ENCODE results near the gene MIOX.

The MIOX gene
- 0 to 0.19 (median 0.17) reads per million in 3 donors for total RNA-seq

- no peak for DNase-seq
- peaks cover 14% of the 10 kb centered on the region for H3K4me1 ChIP-seq (ENCODE audit: control insufficient read depth, insufficient read depth, low read length, poor library complexity, severe bottlenecking)
- H3K36me3 ChIP-seq (ENCODE audit: control insufficient read depth, insufficient read depth, low read length) = no peaks in the 10 kb centered on the region
- H3K9me3 ChIP-seq (ENCODE audit: control insufficient read depth, low read length) = no peaks in the 10 kb centered on the region
- no peak within 1 kb of the TSS for H3K4me3 ChIP-seq (ENCODE audit: insufficient read depth, low read depth, low read length, poor library complexity, severe bottlenecking)
- no peak within 1 kb of the TSS for H3K27ac ChIP-seq (ENCODE audit: insufficient read depth, low read length, poor library complexity, severe bottlenecking)
- H3K27me3 ChIP-seq (replicated peaks; ENCODE audit: control insufficient read depth, insufficient read depth, low read length, poor library complexity, severe bottlenecking) = no peaks in the 10 kb centered on the region
Observed at GRCh38 chr22:50486561-50487289, at the start of gene MIOX. TSS of gene MIOX (plus strand) at chr22:50486859. CDS start at chr22:50486898, 39 bp downstream.

- no peaks in the 10 kb centered on the region for H3K4me1 ChIP-seq (ENCODE audit: control insufficient read depth, insufficient read depth, low read length, poor library complexity, severe bottlenecking)
- no peaks in the 10 kb centered on the region for H3K9me3 ChIP-seq (ENCODE audit: control insufficient read depth, low read length)
- no peak for DNase-seq
- H3K27ac ChIP-seq (ENCODE audit: insufficient read depth, low read length, poor library complexity, severe bottlenecking) = no peak overlapping the region
- H3K4me3 ChIP-seq (ENCODE audit: insufficient read depth, low read depth, low read length, poor library complexity, severe bottlenecking) = no peak overlapping the region
- H3K27me3 ChIP-seq (replicated peaks; ENCODE audit: control insufficient read depth, insufficient read depth, low read length, poor library complexity, severe bottlenecking) = no peaks in the 10 kb centered on the region
- peaks cover 56% of the 10 kb centered on the region for H3K36me3 ChIP-seq (ENCODE audit: control insufficient read depth, insufficient read depth, low read length)
Observed at GRCh38 chr22:50437511-50438304, 49.0 kb upstream of the MIOX start.

GRCh38 chr22:50438305-50439275 lies 48.1 kb upstream of the MIOX start:
- H3K9me3 ChIP-seq (ENCODE audit: control insufficient read depth, low read length) = no peaks in the 10 kb centered on the region
- H3K36me3 ChIP-seq (ENCODE audit: control insufficient read depth, insufficient read depth, low read length) = peaks cover 53% of the 10 kb centered on the region
- no peak overlapping the region for H3K27ac ChIP-seq (ENCODE audit: insufficient read depth, low read length, poor library complexity, severe bottlenecking)
- no peaks in the 10 kb centered on the region for H3K27me3 ChIP-seq (replicated peaks; ENCODE audit: control insufficient read depth, insufficient read depth, low read length, poor library complexity, severe bottlenecking)
- H3K4me3 ChIP-seq (ENCODE audit: insufficient read depth, low read depth, low read length, poor library complexity, severe bottlenecking) = no peak overlapping the region
- no peaks in the 10 kb centered on the region for H3K4me1 ChIP-seq (ENCODE audit: control insufficient read depth, insufficient read depth, low read length, poor library complexity, severe bottlenecking)
- DNase-seq = no peak

- H3K4me1 ChIP-seq (ENCODE audit: control insufficient read depth, insufficient read depth, low read length, poor library complexity, severe bottlenecking) = no peaks in the 10 kb centered on the region
- H3K36me3 ChIP-seq (ENCODE audit: control insufficient read depth, insufficient read depth, low read length) = peaks cover 53% of the 10 kb centered on the region
- H3K9me3 ChIP-seq (ENCODE audit: control insufficient read depth, low read length) = no peaks in the 10 kb centered on the region
- H3K27ac ChIP-seq (ENCODE audit: insufficient read depth, low read length, poor library complexity, severe bottlenecking) = no peak overlapping the region
- no peak for DNase-seq
- H3K27me3 ChIP-seq (replicated peaks; ENCODE audit: control insufficient read depth, insufficient read depth, low read length, poor library complexity, severe bottlenecking) = no peaks in the 10 kb centered on the region
- H3K4me3 ChIP-seq (ENCODE audit: insufficient read depth, low read depth, low read length, poor library complexity, severe bottlenecking) = no peak overlapping the region
Observed at GRCh38 chr22:50439314-50439870, 47.3 kb upstream of the MIOX start.

GRCh38 chr22:50439871-50440331 lies 46.8 kb upstream of the MIOX start:
- DNase-seq = no peak
- no peak overlapping the region for H3K4me3 ChIP-seq (ENCODE audit: insufficient read depth, low read depth, low read length, poor library complexity, severe bottlenecking)
- H3K36me3 ChIP-seq (ENCODE audit: control insufficient read depth, insufficient read depth, low read length) = peaks cover 50% of the 10 kb centered on the region
- peaks cover 2% of the 10 kb centered on the region for H3K4me1 ChIP-seq (ENCODE audit: control insufficient read depth, insufficient read depth, low read length, poor library complexity, severe bottlenecking)
- H3K27me3 ChIP-seq (replicated peaks; ENCODE audit: control insufficient read depth, insufficient read depth, low read length, poor library complexity, severe bottlenecking) = no peaks in the 10 kb centered on the region
- H3K9me3 ChIP-seq (ENCODE audit: control insufficient read depth, low read length) = no peaks in the 10 kb centered on the region
- no peak overlapping the region for H3K27ac ChIP-seq (ENCODE audit: insufficient read depth, low read length, poor library complexity, severe bottlenecking)

- peaks cover 42% of the 10 kb centered on the region for H3K36me3 ChIP-seq (ENCODE audit: control insufficient read depth, insufficient read depth, low read length)
Observed at GRCh38 chr22:50440544-50441249, 46.0 kb upstream of the MIOX start.

GRCh38 chr22:50441428-50441993 lies 45.1 kb upstream of the MIOX start:
- Histone ChIP-seq H3K4me3 (ENCODE audit: insufficient read depth, low read depth, low read length, poor library complexity, severe bottlenecking) (no peak overlapping the region), H3K9me3 (ENCODE audit: control insufficient read depth, low read length) (no peaks in the 10 kb centered on the region), H3K27ac (ENCODE audit: insufficient read depth, low read length, poor library complexity, severe bottlenecking) (no peak overlapping the region), H3K4me1 (ENCODE audit: control insufficient read depth, insufficient read depth, low read length, poor library complexity, severe bottlenecking) (peaks cover 13% of the 10 kb centered on the region), H3K27me3 (replicated peaks; ENCODE audit: control insufficient read depth, insufficient read depth, low read length, poor library complexity, severe bottlenecking) (no peaks in the 10 kb centered on the region), H3K36me3 (ENCODE audit: control insufficient read depth, insufficient read depth, low read length) (peaks cover 41% of the 10 kb centered on the region)
- DNase-seq = no peak

More at GRCh38 chr22:50440544-50441249, 46.0 kb upstream of the MIOX start:
- Histone ChIP-seq H3K27me3 (replicated peaks; ENCODE audit: control insufficient read depth, insufficient read depth, low read length, poor library complexity, severe bottlenecking) (no peaks in the 10 kb centered on the region), H3K9me3 (ENCODE audit: control insufficient read depth, low read length) (no peaks in the 10 kb centered on the region), H3K4me1 (ENCODE audit: control insufficient read depth, insufficient read depth, low read length, poor library complexity, severe bottlenecking) (peaks cover 10% of the 10 kb centered on the region), H3K27ac (ENCODE audit: insufficient read depth, low read length, poor library complexity, severe bottlenecking) (no peak overlapping the region), H3K4me3 (ENCODE audit: insufficient read depth, low read depth, low read length, poor library complexity, severe bottlenecking) (no peak overlapping the region)
- no peak for DNase-seq

- H3K27me3 ChIP-seq (replicated peaks; ENCODE audit: control insufficient read depth, insufficient read depth, low read length, poor library complexity, severe bottlenecking) = no peaks in the 10 kb centered on the region
- H3K27ac ChIP-seq (ENCODE audit: insufficient read depth, low read length, poor library complexity, severe bottlenecking) = no peak overlapping the region
- no peak overlapping the region for H3K4me3 ChIP-seq (ENCODE audit: insufficient read depth, low read depth, low read length, poor library complexity, severe bottlenecking)
- peaks cover 17% of the 10 kb centered on the region for H3K4me1 ChIP-seq (ENCODE audit: control insufficient read depth, insufficient read depth, low read length, poor library complexity, severe bottlenecking)
- peaks cover 45% of the 10 kb centered on the region for H3K36me3 ChIP-seq (ENCODE audit: control insufficient read depth, insufficient read depth, low read length)
- H3K9me3 ChIP-seq (ENCODE audit: control insufficient read depth, low read length) = no peaks in the 10 kb centered on the region
- DNase-seq = no peak
Observed at GRCh38 chr22:50443197-50443596, 43.5 kb upstream of the MIOX start.

Measured in effector memory CD4-positive, alpha-beta T cell (primary cell).